ENCODE measurements around the gene SIK2.

- no peak for TF ChIP-seq CTCF (IDR thresholded peaks at IDR 0.05 in 8 of 11, conservative IDR thresholded peaks at IDR 0.05 in 3 of 11)
- no peak for TF ChIP-seq POLR2A (IDR thresholded peaks at IDR 0.05)
- no peak for TF ChIP-seq POLR2AphosphoS5 (IDR thresholded peaks at IDR 0.05)
Measured at GRCh38 chr11:111745719-111746504, 143.7 kb downstream of the SIK2 start.

Measured in spleen (tissue), 7 donors.